Progenitor cell of endocrine pancreas (in vitro differentiated cells): ENCODE measurements around the gene SLC48A1. TPM values are rescaled to one million over a fixed set of nuclear protein-coding genes. Genes with fewer than 3 reads are reported as not detected.
A peak's percentile ranks its signal among the peaks of the same experiment; 100 is the strongest.

Source experiments
- DNase-seq: peaks from one replicate; pipeline ENCODE4 v3.0.0; 2021; ENCODE audit warnings: low spot score; ENCODE audit not compliant: unreplicated experiment
- H3K27ac Mint-ChIP-seq: 2 replicates; pipeline ENCODE4 v1.8.0; 2021; ENCODE audit warnings: mild to moderate bottlenecking, moderate library complexity, mixed read lengths
- H3K27me3 Mint-ChIP-seq: 2 replicates; pipeline ENCODE4 v1.8.0; 2021; ENCODE audit warnings: mixed read lengths
- H3K36me3 Mint-ChIP-seq: 2 replicates; pipeline ENCODE4 v1.8.0; 2022; ENCODE audit warnings: mixed read lengths; ENCODE audit not compliant: insufficient read depth
- H3K4me1 Mint-ChIP-seq: 2 replicates; pipeline ENCODE4 v1.8.0; 2021; ENCODE audit warnings: low read depth, mixed read lengths
- H3K4me3 Mint-ChIP-seq: 2 replicates; pipeline ENCODE4 v1.8.0; 2021; ENCODE audit warnings: low read depth, mild to moderate bottlenecking, moderate library complexity, mixed read lengths
- H3K9me3 Mint-ChIP-seq: 2 replicates; pipeline ENCODE4 v1.8.0; 2021; ENCODE audit warnings: low read depth, mixed read lengths
- long read RNA-seq: library from polyadenylated mRNA; unstranded; transcript quantifications from one replicate; pipeline ENCODE4 v2.0.0, GENCODE V29; 2020
- total RNA-seq: library from RNA; stranded (reverse); gene quantifications from 2 replicates; pipeline ENCODE4 v1.2.1, GENCODE V29; 2021
- TF ChIP-seq, protein P1 (sequence below): fragments of 200-600 bp; sonication (generic); IDR thresholded peaks from one replicate; pipeline ENCODE4 v1.5.0; 2021; ENCODE audit warnings: antibody characterized with exemption, mild to moderate bottlenecking; ENCODE audit not compliant: unreplicated experiment

SLC48A1 gene
- total RNA-seq = 15.1 and 16.2 TPM in 2 replicates
- long read RNA-seq, transcript SLC48A1-201 (3 exons, 3,010 nt) = major isoform, 14 of 16 reads
- long read RNA-seq, partial matches to known transcripts = 1 of 16 reads
- long read RNA-seq, other reads (novel, unspliced or antisense) = 1 of 16 reads

DNA sequence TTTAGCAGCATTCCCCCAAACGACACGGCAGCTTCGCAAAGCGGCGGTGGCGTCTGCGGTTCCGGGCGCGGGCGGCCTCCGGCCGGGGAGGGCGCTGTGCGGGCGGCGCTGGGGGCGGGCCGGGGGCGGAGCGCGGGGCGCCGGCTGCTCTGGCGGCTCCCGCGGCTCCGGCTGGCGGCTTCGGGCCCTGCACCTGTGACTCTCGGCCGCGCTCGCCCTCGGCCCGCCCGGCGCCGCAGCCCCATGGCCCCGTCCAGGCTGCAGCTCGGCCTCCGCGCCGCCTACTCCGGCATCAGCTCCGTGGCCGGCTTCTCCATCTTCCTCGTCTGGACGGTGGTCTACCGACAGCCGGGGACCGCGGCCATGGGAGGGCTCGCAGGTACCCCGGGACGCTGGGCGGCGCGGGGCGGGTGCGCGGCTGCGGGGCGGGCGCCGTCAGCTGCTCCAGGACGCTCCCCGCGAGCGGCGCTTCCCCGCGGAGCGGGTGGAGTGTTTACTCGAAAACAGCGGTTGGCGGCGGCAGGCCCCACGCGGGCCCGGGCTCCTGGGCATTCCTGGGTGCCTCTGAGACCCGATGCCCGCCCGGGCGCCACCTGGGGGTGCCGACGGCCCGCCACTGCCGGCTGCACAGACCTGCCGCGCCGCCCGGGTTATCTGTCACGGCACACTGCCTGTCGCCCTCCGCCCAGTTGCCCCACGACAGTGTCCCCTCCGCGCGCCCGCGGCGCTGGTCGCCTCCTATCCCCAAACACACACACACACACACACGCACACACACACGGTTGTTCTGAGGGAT, at the start of gene SLC48A1:
Gene SLC48A1, plus strand, starts transcription at position 177 of the 796 bp plus-strand sequence. Its CDS starts 67 bp downstream, at position 244.
- Mint-ChIP-seq H3K4me3 (peak within 1 kb of the TSS; percentile 88), H3K4me1 (peaks cover 7% of the 10 kb centered on the region), H3K27me3 (peaks cover 4% of the 10 kb centered on the region), H3K27ac (peak within 1 kb of the TSS; percentile 86), H3K36me3 (no peaks in the 10 kb centered on the region), H3K9me3 (no peaks in the 10 kb centered on the region)
- DNase-seq = peak; percentile 71
- TF ChIP-seq, protein P1, sequence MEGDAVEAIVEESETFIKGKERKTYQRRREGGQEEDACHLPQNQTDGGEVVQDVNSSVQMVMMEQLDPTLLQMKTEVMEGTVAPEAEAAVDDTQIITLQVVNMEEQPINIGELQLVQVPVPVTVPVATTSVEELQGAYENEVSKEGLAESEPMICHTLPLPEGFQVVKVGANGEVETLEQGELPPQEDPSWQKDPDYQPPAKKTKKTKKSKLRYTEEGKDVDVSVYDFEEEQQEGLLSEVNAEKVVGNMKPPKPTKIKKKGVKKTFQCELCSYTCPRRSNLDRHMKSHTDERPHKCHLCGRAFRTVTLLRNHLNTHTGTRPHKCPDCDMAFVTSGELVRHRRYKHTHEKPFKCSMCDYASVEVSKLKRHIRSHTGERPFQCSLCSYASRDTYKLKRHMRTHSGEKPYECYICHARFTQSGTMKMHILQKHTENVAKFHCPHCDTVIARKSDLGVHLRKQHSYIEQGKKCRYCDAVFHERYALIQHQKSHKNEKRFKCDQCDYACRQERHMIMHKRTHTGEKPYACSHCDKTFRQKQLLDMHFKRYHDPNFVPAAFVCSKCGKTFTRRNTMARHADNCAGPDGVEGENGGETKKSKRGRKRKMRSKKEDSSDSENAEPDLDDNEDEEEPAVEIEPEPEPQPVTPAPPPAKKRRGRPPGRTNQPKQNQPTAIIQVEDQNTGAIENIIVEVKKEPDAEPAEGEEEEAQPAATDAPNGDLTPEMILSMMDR = peak; percentile 41

DNA sequence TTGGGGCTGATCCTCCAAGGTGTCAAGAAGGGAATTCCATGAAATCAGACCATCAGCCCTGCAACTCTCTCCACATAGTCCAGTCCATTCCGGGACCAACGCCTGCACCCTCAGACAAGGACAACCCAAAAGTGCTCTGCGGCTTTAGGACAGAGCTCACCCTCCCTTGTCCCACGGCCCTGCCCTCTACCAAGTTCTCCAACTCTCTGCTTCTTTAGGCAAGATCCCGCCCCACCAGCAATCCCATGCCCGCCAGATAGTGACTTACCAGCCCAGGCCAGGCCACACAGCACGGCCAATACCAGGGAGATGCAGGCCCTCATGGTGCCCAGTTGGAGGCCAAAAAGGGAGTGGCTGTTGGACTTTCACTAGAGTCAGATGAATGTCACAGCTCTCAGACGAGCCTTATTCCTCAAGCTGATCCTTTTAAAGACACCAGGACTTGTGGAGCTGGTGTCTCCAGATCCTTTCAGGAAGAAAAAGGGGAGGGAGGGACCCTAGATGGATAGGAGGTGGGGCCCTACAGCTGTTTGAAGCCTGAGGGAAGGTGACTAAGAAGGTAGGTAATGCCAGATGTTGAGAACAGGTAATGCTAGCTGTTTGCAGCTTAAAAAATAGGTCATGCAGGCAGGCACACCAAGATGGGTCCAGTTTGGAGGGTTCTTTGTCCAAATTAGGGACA, 47.8 kb upstream of the SLC48A1 start, which contains the start of gene ENDOU:
Gene ENDOU, minus strand, starts transcription at position 400 of the 682 bp plus-strand sequence. Its CDS starts 77 bp downstream, at position 323.
- Mint-ChIP-seq H3K4me3 (no peak within 1 kb of the TSS), H3K27me3 (no peaks in the 10 kb centered on the region), H3K27ac (peak within 1 kb of the TSS; percentile 25), H3K36me3 (no peaks in the 10 kb centered on the region), H3K4me1 (peaks cover 12% of the 10 kb centered on the region), H3K9me3 (no peaks in the 10 kb centered on the region)
- no peak for DNase-seq
- TF ChIP-seq, protein P1 = no peak

DNA sequence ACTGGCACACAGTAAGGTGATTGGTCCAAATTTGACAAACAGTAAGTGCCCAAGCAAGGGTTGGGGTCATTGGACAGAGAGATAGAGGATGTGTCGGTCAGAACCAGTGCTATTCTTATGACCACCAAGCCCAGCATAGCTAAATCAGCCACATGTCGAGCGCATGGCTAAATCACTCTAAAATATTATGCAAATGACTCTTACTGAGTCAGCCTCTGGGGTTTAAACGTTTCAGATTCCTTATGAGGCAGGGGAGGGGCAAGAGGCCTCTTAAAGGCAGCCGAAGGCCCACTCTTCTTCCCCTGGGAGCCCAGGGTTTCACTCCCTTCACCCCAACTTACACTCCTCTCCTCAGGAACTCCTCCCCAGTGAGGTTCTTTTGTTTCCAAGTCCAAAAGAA, 47.1 kb upstream of the SLC48A1 start:
- H3K36me3 Mint-ChIP-seq = no peaks in the 10 kb centered on the region
- H3K4me3 Mint-ChIP-seq = no peak overlapping the region

DNA sequence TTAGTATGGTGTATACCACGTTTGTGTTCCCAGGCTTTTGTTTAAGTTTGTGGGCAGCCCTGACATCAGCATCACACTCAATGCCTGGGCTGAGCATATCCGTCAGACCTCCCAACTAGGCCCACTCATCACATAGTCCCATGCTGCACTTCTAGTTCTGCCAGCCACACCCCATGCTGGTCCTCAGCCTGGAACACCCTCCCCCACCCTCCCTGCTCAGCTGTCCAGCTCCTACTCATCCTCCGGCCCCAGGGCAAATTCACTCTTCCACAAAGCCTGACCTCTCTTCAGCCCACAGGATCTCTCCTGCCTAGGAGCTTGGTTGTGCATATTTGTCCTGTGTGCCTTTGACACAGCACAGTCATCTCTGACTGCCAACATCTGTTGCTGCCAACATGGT, 43.8 kb upstream of the SLC48A1 start:
- H3K36me3 Mint-ChIP-seq = no peaks in the 10 kb centered on the region
- H3K4me1 Mint-ChIP-seq = peaks cover 18% of the 10 kb centered on the region
- H3K4me3 Mint-ChIP-seq = no peak overlapping the region
- no peaks in the 10 kb centered on the region for H3K9me3 Mint-ChIP-seq
- TF ChIP-seq, protein P1 = no peak
- no peak overlapping the region for H3K27ac Mint-ChIP-seq
- H3K27me3 Mint-ChIP-seq = peaks cover 3% of the 10 kb centered on the region
- DNase-seq = no peak

More for the DNA sequence above, 47.1 kb upstream of the SLC48A1 start:
- no peak overlapping the region for H3K27ac Mint-ChIP-seq
- H3K9me3 Mint-ChIP-seq = no peaks in the 10 kb centered on the region
- peaks cover 18% of the 10 kb centered on the region for H3K4me1 Mint-ChIP-seq
- H3K27me3 Mint-ChIP-seq = no peaks in the 10 kb centered on the region
- no peak for DNase-seq
- TF ChIP-seq, protein P1 = no peak

DNA sequence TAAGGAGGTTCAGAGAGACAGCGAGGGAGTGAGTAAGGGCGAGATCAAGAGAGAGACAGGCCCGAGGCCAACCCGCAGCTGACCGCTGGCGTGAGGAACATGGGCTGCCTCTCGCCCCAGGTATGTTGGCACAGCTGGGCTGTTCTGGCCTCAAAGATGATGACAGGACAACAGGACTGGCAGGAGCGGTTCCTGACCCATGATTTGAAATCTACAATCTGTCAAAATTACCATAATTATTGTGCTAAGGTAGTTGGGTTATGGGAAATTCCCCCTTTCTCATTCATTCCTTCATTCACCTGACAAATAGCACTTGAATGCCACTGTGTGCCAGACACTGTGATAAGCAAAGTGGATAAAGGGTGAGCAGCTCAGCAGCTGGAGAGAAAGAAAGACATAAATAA, 42.7 kb upstream of the SLC48A1 start:
- Mint-ChIP-seq H3K27ac (no peak overlapping the region), H3K36me3 (no peaks in the 10 kb centered on the region), H3K27me3 (peaks cover 3% of the 10 kb centered on the region), H3K4me3 (no peak overlapping the region), H3K4me1 (peaks cover 19% of the 10 kb centered on the region), H3K9me3 (no peaks in the 10 kb centered on the region)
- DNase-seq = no peak
- TF ChIP-seq, protein P1 = no peak
